GM12878 (cell line): ENCODE measurements around the gene SCN11A. TPM values are rescaled to one million over a fixed set of nuclear protein-coding genes. Genes with fewer than 3 reads are reported as not detected.

Experiments
- ATAC-seq: fragments of 200-7000 bp; cut with Tn5 transposase; 3 replicates; pipeline ENCODE4 v1.9.1; 2020; ENCODE audit warnings: mild to moderate bottlenecking, moderate library complexity
- BruUV-seq: library from RNA; stranded (reverse); fragments of 400-500 nt; replicated peaks from 2 replicates; lab custom pipeline; 2021; lab: Mats Ljungman, UMichigan
- CTCF ChIA-PET: fragments of 300-600 bp; sonication (Branson Sonifier 250); formaldehyde crosslinking; extraction: SDS; loops from one replicate; lab custom pipeline; 2021; ENCODE audit warnings: inconsistent platforms; lab: Yijun Ruan, JAX
- POLR2A ChIA-PET: fragments of 350-600 bp; formaldehyde crosslinking; extraction: SDS; loops from one replicate; lab custom pipeline; 2021; ENCODE audit warnings: inconsistent platforms; lab: Charles Lee
- RAD21 ChIA-PET: fragments of 300-600 bp; sonication (Branson Sonifier 250); formaldehyde crosslinking; loops from one replicate; lab custom pipeline; 2023; ENCODE audit warnings: antibody characterized with exemption; ENCODE audit not compliant: unreplicated experiment; lab: Charles Lee
- SMC1A ChIA-PET: fragments of 300-600 bp; sonication (Branson Sonifier 250); formaldehyde crosslinking; loops from one replicate; lab custom pipeline; 2023; ENCODE audit not compliant: unreplicated experiment, uncharacterized antibody; lab: Charles Lee
- DNase-seq: peaks from one replicate; pipeline ENCODE4 v3.0.0-alpha.2; 2011; ENCODE audit warnings: low read depth, low spot score
- FAIRE-seq: peaks from 3 replicates; lab custom pipeline; 2011; peaks lifted over from hg19 to GRCh38; lab: Jason Lieb, UNC
- H2AFZ ChIP-seq: 2 replicates; pipeline ENCODE4 v1.6.0; 2011; ENCODE audit warnings: low read depth, low read length, control low read depth; ENCODE audit not compliant: control insufficient read depth
- H3K27ac ChIP-seq: 2 replicates; pipeline ENCODE4 v1.5.1; 2011; ENCODE audit warnings: control low read depth; ENCODE audit not compliant: control insufficient read depth, insufficient read depth
- H3K27me3 ChIP-seq, 2 experiments: replicated peaks in 1 of 2; 2 replicates each; pipeline versions ENCODE4 v1.6.0 to v1.6.1; 2011; ENCODE audit warnings: low read length in 1 of 2; ENCODE audit not compliant: control insufficient read depth in 2 of 2, insufficient read depth in 2 of 2
- H3K36me3 ChIP-seq, 2 experiments: 2 replicates each; pipeline ENCODE4 v1.5.1; 2011; ENCODE audit warnings: low read length in 1 of 2; ENCODE audit not compliant: control insufficient read depth in 2 of 2, insufficient read depth in 2 of 2
- H3K4me1 ChIP-seq: 2 replicates; pipeline ENCODE4 v1.6.1; 2011; ENCODE audit warnings: mild to moderate bottlenecking, low read length, moderate library complexity, mixed read lengths; ENCODE audit not compliant: control insufficient read depth, insufficient read depth
- H3K4me2 ChIP-seq: 2 replicates; pipeline ENCODE4 v1.6.0; 2011; ENCODE audit warnings: control low read depth; ENCODE audit not compliant: control insufficient read depth, insufficient read depth
- H3K4me3 ChIP-seq: fragments of 200-600 bp; sonication (generic); 2 replicates; pipeline ENCODE4 v1.5.1; 2016
- H3K79me2 ChIP-seq: 2 replicates; pipeline ENCODE4 v1.6.0; 2011; ENCODE audit warnings: low read length; ENCODE audit not compliant: control insufficient read depth, insufficient read depth
- H3K9ac ChIP-seq: 2 replicates; pipeline ENCODE4 v1.8.0; 2011; ENCODE audit warnings: low read length, control low read depth, mixed read lengths; ENCODE audit not compliant: control insufficient read depth, insufficient read depth
- H3K9me3 ChIP-seq: replicated peaks from 3 replicates; pipeline ENCODE4 v1.5.1; 2011; ENCODE audit warnings: mild to moderate bottlenecking, low read length; ENCODE audit not compliant: control insufficient read depth, insufficient read depth
- H4K20me1 ChIP-seq: 2 replicates; pipeline ENCODE4 v1.6.0; 2011; ENCODE audit not compliant: control insufficient read depth, insufficient read depth
- BCL3 ChIP-seq: IDR thresholded peaks from 2 replicates; pipeline ENCODE4 v1.6.1; 2011; ENCODE audit warnings: borderline replicate concordance, low read depth, mild to moderate bottlenecking, moderate library complexity, low read length; ENCODE audit not compliant: insufficient read depth, poor library complexity, severe bottlenecking
- BCLAF1 ChIP-seq: fragments of 450-650 bp; IDR thresholded peaks from 2 replicates; pipeline ENCODE4 v1.6.1; 2017; ENCODE audit warnings: antibody characterized with exemption, mild to moderate bottlenecking, moderate library complexity
- BMI1 ChIP-seq: fragments of 450-650 bp; IDR thresholded peaks from 2 replicates; pipeline ENCODE4 v1.6.1; 2016; ENCODE audit warnings: mild to moderate bottlenecking, moderate library complexity, borderline replicate concordance
- FOS ChIP-seq: IDR thresholded peaks from 3 replicates; pipeline ENCODE4 v1.6.1; 2011; ENCODE audit warnings: borderline replicate concordance; ENCODE audit not compliant: insufficient read length; ENCODE audit errors: extremely low read depth
- NR2C2 ChIP-seq: IDR thresholded peaks from 2 replicates; pipeline ENCODE4 v1.6.1; 2011; ENCODE audit warnings: borderline replicate concordance, low read depth; ENCODE audit not compliant: control insufficient read depth, insufficient read length
- POLR2AphosphoS5 ChIP-seq: IDR thresholded peaks from 2 replicates; pipeline ENCODE4 v1.6.1; 2011; ENCODE audit warnings: mild to moderate bottlenecking, low read length, inconsistent platforms
- RFX5 ChIP-seq: IDR thresholded peaks from 2 replicates; pipeline ENCODE4 v1.6.1; 2011; ENCODE audit warnings: low read depth, low read length, improper control_type of control experiment
- SMC3 ChIP-seq: IDR thresholded peaks from 2 replicates; pipeline ENCODE4 v1.6.1; 2011; ENCODE audit warnings: low read length, improper control_type of control experiment, borderline replicate concordance
- WGBS: methylation state at CpG from one replicate; pipeline ENCODE4 v1.1.6; 2016; ENCODE audit warnings: low lambda C conversion rate; ENCODE audit not compliant: insufficient replicate concordance, insufficient coverage; ENCODE audit errors: missing lambda C conversion rate; 5-methylcytosine and 5-hydroxymethylcytosine counted together
- in situ Hi-C: fragments of 300-500 bp; cut with MboI; formaldehyde crosslinking; loops from 9 replicates; pipeline ENCODE4 v1.14.3; 2018; ENCODE audit warnings: mixed read lengths
- intact Hi-C: fragments of 100-400 bp; cut with micrococcal nuclease; formaldehyde crosslinking; loops from one replicate; pipeline ENCODE4 v1.14.2; 2022; ENCODE audit not compliant: unreplicated experiment
- polyA plus RNA-seq, 11 experiments: library from polyadenylated mRNA; depleted of rRNA in 4 of 11; unstranded in 6 of 11; stranded (reverse) in 5 of 11; fragments of >200 nt; fragmentation: Nextera tagmentation in 4 of 11; fragmentation: Illumina TruSeq in 1 of 11; extraction: Ambion mirVana in 4 of 11; extraction: Trizol in 1 of 11; gene quantifications; 1 replicate in 1 of 11; 2 replicates in 10 of 11; pipeline versions ENCODE4 v1.2.1 to v1.2.3, GENCODE V29; 2011 to 2016; ENCODE audit warnings: inconsistent platforms in 2 of 11, missing spikeins in 2 of 11, low read depth in 1 of 11
- total RNA-seq, 4 experiments: library from RNA; depleted of rRNA in 3 of 4; stranded (reverse); fragments of >200 nt in 3 of 4; fragmentation: Illumina TruSeq in 1 of 4; extraction: Trizol in 1 of 4; gene quantifications; 2 replicates each; pipeline versions ENCODE4 v1.2.1 to v1.2.3, GENCODE V29; 2013 to 2021

The SCN11A gene
- total and polyA plus RNA-seq, 10 of the 15 experiments (the other 5 are each of a cell fraction or from before 2014, with no cell fraction given) = under 0.01 to 0.14 (median 0.03) TPM; not detected in 4

GRCh38 chr3:39068556-39068955 lies 16.8 kb upstream of the SCN11A start:
- ChIA-PET CTCF (interaction anchor here (1.1 to 2.2 kb wide), 3 partner anchors 20 to 220 kb away, joined by 3 to 9 read pairs (median 4); no protein-coding TSS in a partner anchor), SMC1A (interaction anchor here (0.6 to 1.9 kb wide), 3 partner anchors 13 to 766 kb away, joined by 3 to 8 read pairs (median 3); no protein-coding TSS in a partner anchor), POLR2A (no interaction called here), RAD21 (interaction anchor here (1.0 kb wide), 1 partner anchor 12 kb away, joined by 3 read pairs; no protein-coding TSS in a partner anchor)
- no peak for DNase-seq
- Histone ChIP-seq H3K9me3 (no peaks in the 10 kb centered on the region), H4K20me1 (no peaks in the 10 kb centered on the region), H3K4me2 (no peak overlapping the region), H3K9ac (no peak overlapping the region), H3K79me2 (no peaks in the 10 kb centered on the region), H2AFZ (no peak overlapping the region), H3K4me1 (no peaks in the 10 kb centered on the region), H3K27me3 (no peaks in the 10 kb centered on the region), H3K4me3 (no peak overlapping the region), H3K27ac (no peak overlapping the region), H3K36me3 (peaks cover 0 to 12% of the 10 kb centered on the region in 2 experiments; a peak in 2 of 4 replicates)
- intact Hi-C loops (no loop called here), in situ Hi-C loops (no loop called here)
- no TSS peak for BruUV-seq
- ATAC-seq = no peak
- no peak for FAIRE-seq
- 97% methylated on average over 3 of the region's 3 CpGs for WGBS
- TF ChIP-seq SMC3 (no peak), BCLAF1 (no peak), FOS (no peak), BMI1 (no peak), NR2C2 (no peak), RFX5 (no peak), BCL3 (no peak), POLR2AphosphoS5 (no peak)
